Breast epithelium (tissue), 4 donors: Measurements from ENCODE around the gene SLC35D1. TPM values are rescaled to one million over a fixed set of nuclear protein-coding genes. Genes with fewer than 3 reads are reported as not detected.
"Not testable (repeated sequence)": the region's sequence is repeated elsewhere in the genome, so short reads cannot be mapped to it uniquely, and the experiment has no call there.

Source experiments
- DNase-seq, 2 donors: peaks; one replicate each; pipeline ENCODE4 v3.0.0-alpha.2; 2019; ENCODE audit warnings: low spot score in 2 of 2
- H3K27ac ChIP-seq, 2 donors: fragments of 200-600 bp; sonication (generic) in 1 of 2; one replicate each; pipeline ENCODE4 v1.5.1; 2016 to 2019; ENCODE audit warnings: mild to moderate bottlenecking in 1 of 2
- H3K27me3 ChIP-seq, 2 donors: fragments of 200-600 bp; sonication (generic) in 1 of 2; one replicate each; pipeline versions ENCODE4 v1.5.1 to v1.6.0; 2017 to 2019; ENCODE audit warnings: control low read depth in 1 of 2, mild to moderate bottlenecking in 1 of 2
- H3K36me3 ChIP-seq: fragments of 200-600 bp; one replicate; pipeline ENCODE4 v1.5.1; 2019
- H3K4me1 ChIP-seq, 2 donors: fragments of 200-600 bp; sonication (generic); one replicate each; pipeline ENCODE4 v1.5.1; 2016 to 2019; ENCODE audit warnings: control low read depth in 1 of 2
- H3K4me3 ChIP-seq, 3 donors: fragments of 200-600 bp; sonication (generic); 1 replicate in 2 of 3; 2 replicates in 1 of 3; pipeline ENCODE4 v1.5.1; 2016 to 2019; ENCODE audit warnings: mild to moderate bottlenecking in 3 of 3, moderate library complexity in 2 of 3
- H3K9me3 ChIP-seq, 2 donors: fragments of 200-600 bp; sonication (generic) in 1 of 2; one replicate each; pipeline ENCODE4 v1.5.1; 2016 to 2019; ENCODE audit warnings: control low read depth in 1 of 2
- POLR2A ChIP-seq: fragments of 450-650 bp; IDR thresholded peaks from one replicate; pipeline ENCODE4 v1.6.1; 2016; ENCODE audit warnings: antibody characterized with exemption, mild to moderate bottlenecking, moderate library complexity
- POLR2AphosphoS5 ChIP-seq, 3 donors: sonication (generic); formaldehyde crosslinking; IDR thresholded peaks; one replicate each; pipeline ENCODE4 v1.6.1; 2017; ENCODE audit warnings: antibody characterized with exemption in 3 of 3
- intact Hi-C: fragments of 100-400 bp; cut with DNase I; formaldehyde crosslinking; loops from one replicate; pipeline ENCODE4 v1.15.1; 2023; ENCODE audit warnings: low total_unique reads
- total RNA-seq, 3 donors: library from RNA; depleted of rRNA; stranded (reverse); fragments of >200 nt; gene quantifications; one replicate each; pipeline ENCODE4 v1.1.0, GENCODE V29; 2016
- TF ChIP-seq, protein P1 (sequence below), 3 donors: fragments of 450-650 bp; IDR thresholded peaks; one replicate each; pipeline ENCODE4 v1.5.1; 2016 to 2017; ENCODE audit warnings: antibody characterized with exemption in 3 of 3, mild to moderate bottlenecking in 3 of 3, moderate library complexity in 3 of 3

SLC35D1 gene
- total RNA-seq, 3 donors from 2014 or later: 10.8 to 16.0 (median 11.5) TPM

DNA sequence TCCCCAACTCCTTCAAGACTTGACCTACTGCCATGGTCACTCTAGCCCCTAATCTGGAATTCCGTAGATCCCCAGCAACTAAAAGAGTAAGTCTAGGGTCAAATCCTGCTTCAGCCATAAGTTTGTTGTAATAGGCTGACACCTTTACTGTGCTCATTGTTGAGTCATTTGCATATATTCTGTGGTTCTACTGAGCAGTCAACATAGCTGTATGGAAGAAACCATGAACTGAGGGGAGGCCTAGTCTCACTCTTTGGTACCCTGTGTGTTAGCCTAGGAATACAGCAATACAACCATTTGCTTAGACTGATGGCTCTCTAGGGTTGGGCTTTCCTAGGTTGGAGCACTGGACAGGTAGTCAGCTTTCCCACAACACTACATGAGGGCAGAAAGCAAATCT is 23.6 kb upstream of the SLC35D1 start:
- TF ChIP-seq POLR2A (no peak), POLR2AphosphoS5 (IDR thresholded peaks at IDR 0.05) (no peak)
- TF ChIP-seq, protein P1, sequence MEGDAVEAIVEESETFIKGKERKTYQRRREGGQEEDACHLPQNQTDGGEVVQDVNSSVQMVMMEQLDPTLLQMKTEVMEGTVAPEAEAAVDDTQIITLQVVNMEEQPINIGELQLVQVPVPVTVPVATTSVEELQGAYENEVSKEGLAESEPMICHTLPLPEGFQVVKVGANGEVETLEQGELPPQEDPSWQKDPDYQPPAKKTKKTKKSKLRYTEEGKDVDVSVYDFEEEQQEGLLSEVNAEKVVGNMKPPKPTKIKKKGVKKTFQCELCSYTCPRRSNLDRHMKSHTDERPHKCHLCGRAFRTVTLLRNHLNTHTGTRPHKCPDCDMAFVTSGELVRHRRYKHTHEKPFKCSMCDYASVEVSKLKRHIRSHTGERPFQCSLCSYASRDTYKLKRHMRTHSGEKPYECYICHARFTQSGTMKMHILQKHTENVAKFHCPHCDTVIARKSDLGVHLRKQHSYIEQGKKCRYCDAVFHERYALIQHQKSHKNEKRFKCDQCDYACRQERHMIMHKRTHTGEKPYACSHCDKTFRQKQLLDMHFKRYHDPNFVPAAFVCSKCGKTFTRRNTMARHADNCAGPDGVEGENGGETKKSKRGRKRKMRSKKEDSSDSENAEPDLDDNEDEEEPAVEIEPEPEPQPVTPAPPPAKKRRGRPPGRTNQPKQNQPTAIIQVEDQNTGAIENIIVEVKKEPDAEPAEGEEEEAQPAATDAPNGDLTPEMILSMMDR (IDR thresholded peaks at IDR 0.05): no peak
- no peak overlapping the region for H3K27ac ChIP-seq
- DNase-seq: no peak
- H3K9me3 ChIP-seq: no peaks in the 10 kb centered on the region
- H3K27me3 ChIP-seq: no peaks in the 10 kb centered on the region
- intact Hi-C loops: no loop called here
- no peak overlapping the region for H3K4me3 ChIP-seq
- H3K36me3 ChIP-seq: no peaks in the 10 kb centered on the region
- no peaks in the 10 kb centered on the region for H3K4me1 ChIP-seq

DNA sequence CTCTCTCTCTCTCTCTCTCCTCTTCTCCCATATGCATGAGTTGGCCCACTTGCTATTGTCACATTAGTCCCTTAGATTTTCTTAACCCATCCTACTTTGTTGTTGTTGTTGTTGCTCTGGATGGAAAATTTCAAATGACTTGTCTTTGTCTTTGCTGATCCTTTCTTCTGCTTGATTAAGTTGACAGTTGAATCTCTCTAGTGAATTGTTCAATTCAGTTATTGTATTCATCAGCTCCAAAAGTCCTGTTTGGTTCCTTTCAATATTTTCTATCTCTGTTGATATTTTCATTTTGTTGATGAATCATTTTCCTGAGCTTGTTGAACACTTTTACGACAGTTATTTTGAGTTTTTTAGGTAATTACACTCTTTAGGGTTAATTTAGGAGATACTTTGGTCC is 18.8 kb upstream of the SLC35D1 start:
- TF ChIP-seq POLR2A (no peak), POLR2AphosphoS5 (IDR thresholded peaks at IDR 0.05) (no peak)
- TF ChIP-seq, protein P1 (IDR thresholded peaks at IDR 0.05): no peak
- DNase-seq: no peak
- intact Hi-C loops: no loop called here
- Histone ChIP-seq H3K4me1 (no peaks in the 10 kb centered on the region), H3K4me3 (no peak overlapping the region), H3K27me3 (no peaks in the 10 kb centered on the region), H3K27ac (no peak overlapping the region), H3K36me3 (no peaks in the 10 kb centered on the region), H3K9me3 (peaks cover 6 to 7% of the 10 kb centered on the region in 2 donors)

DNA sequence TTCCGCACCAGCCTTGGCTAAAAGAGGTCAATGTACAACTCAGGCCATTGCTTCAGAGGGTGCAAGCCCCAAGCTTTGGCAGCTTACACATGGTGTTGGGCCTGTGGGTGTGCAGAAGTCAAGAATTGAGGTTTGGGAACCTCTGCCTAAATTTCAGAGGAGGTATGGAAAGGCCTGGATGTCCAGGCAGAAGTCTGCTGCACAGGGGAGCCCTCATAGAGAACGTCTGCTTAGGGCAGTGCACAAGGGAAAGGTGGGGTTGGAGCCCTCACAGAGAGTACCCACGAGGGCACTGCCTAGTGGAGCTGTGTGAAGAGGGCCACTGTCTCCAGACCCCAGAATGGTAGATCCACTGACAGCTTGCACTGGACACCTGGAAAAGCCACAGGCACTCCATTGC is 13.7 kb upstream of the SLC35D1 start:
- not testable (repeated sequence) for H3K36me3 ChIP-seq, H3K27me3 ChIP-seq, H3K4me1 ChIP-seq, DNase-seq, H3K27ac ChIP-seq, H3K4me3 ChIP-seq
- intact Hi-C loops: loop anchor here (2.0 kb wide), 1 partner anchor 45 kb away; no protein-coding TSS in a partner anchor
- H3K9me3 ChIP-seq: peaks cover 11% of the 10 kb centered on the region in 2 donors

DNA sequence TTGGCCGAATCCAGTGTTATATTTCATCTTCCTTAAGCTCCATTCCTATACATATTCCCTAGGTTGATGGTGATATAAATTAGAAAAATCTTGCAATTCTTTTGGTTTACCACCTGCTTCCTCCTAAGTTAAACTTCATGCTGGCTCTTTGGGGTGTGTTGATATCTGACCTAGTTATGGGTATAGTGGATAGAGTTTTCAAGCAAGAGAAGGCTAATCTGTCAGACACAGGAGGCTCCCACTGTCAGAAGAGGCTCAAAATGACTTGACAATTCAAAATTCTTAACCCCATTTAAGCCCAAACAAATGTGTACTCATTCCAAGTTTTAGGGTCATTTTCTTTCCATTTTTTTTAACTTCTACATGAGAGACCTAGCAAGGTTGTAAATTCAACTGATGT is 8.5 kb upstream of the SLC35D1 start:
- intact Hi-C loops: no loop called here
- DNase-seq: no peak
- Histone ChIP-seq H3K36me3 (no peaks in the 10 kb centered on the region), H3K9me3 (peaks cover under 1 to 2% of the 10 kb centered on the region in 2 donors), H3K4me1 (no peaks in the 10 kb centered on the region), H3K27ac (no peak overlapping the region), H3K27me3 (no peaks in the 10 kb centered on the region), H3K4me3 (no peak overlapping the region)
- TF ChIP-seq POLR2AphosphoS5 (IDR thresholded peaks at IDR 0.05) (no peak), POLR2A (no peak)
- TF ChIP-seq, protein P1 (IDR thresholded peaks at IDR 0.05): no peak

DNA sequence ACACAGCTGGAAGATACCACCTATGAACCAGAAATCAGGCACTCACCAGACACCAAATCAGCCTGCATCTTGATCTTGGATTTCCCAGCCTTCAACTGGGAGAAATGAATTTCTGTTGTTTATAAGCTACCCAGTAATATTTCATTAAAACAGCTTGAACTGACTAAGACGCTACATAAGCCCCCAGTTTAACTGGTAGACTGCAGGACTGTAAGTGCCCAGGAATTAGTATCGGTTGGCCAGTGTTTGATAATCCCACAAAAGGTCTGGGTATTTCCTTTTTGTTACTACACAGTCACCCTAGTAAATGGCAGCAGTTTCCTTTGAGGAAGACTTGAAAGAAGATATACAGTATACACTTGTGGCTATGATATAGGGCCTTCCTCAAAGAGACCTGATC is 7.3 kb upstream of the SLC35D1 start:
- Histone ChIP-seq H3K4me1 (no peaks in the 10 kb centered on the region), H3K9me3 (no peaks in the 10 kb centered on the region), H3K4me3 (no peak overlapping the region), H3K27me3 (no peaks in the 10 kb centered on the region), H3K36me3 (no peaks in the 10 kb centered on the region), H3K27ac (no peak overlapping the region)
- TF ChIP-seq POLR2AphosphoS5 (IDR thresholded peaks at IDR 0.05): no peak
- intact Hi-C loops: no loop called here
- no peak for DNase-seq

DNA sequence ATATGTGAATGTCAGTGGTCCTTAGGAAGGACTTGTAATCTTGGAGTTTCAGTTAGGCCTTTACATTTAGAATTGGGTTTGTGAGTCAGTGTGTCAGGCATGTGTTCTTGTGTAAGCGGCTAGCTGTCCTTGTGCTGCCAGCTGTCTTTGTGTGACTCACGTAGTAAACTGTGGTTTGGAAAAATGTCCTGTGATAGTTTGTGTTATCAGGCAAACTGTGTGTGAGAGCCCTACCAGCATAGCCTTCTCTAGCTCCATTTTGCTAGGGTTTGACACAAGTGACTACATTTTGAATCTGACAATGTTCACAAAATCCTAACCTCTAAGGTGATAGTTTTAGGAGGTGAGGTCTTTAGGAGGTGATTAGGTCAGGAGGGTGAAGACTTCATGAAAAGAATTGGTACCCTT is 6.9 kb upstream of the SLC35D1 start:
- Histone ChIP-seq H3K27ac (no peak overlapping the region), H3K36me3 (no peaks in the 10 kb centered on the region), H3K4me1 (no peaks in the 10 kb centered on the region), H3K4me3 (no peak overlapping the region), H3K27me3 (no peaks in the 10 kb centered on the region), H3K9me3 (no peaks in the 10 kb centered on the region)
- intact Hi-C loops: no loop called here
- TF ChIP-seq POLR2AphosphoS5 (IDR thresholded peaks at IDR 0.05) (no peak), POLR2A (no peak)
- TF ChIP-seq, protein P1 (IDR thresholded peaks at IDR 0.05): no peak
- no peak for DNase-seq
